ENCODE data around the gene IKZF5. TPM values are rescaled to one million over a fixed set of nuclear protein-coding genes. Genes with fewer than 3 reads are reported as not detected.
A peak's percentile ranks its signal among the peaks of the same experiment; 100 is the strongest.

The IKZF5 gene, protein sequence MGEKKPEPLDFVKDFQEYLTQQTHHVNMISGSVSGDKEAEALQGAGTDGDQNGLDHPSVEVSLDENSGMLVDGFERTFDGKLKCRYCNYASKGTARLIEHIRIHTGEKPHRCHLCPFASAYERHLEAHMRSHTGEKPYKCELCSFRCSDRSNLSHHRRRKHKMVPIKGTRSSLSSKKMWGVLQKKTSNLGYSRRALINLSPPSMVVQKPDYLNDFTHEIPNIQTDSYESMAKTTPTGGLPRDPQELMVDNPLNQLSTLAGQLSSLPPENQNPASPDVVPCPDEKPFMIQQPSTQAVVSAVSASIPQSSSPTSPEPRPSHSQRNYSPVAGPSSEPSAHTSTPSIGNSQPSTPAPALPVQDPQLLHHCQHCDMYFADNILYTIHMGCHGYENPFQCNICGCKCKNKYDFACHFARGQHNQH
- 4.3 TPM for total RNA-seq (2013)
- polyA plus RNA-seq: 10 to 100 TPM in 1 of 3 donors, 1 to 10 TPM in 2; 8.6 to 12.8 (median 9.8) TPM
- 2.8 and 3.8 TPM in 2 replicates for polyA minus RNA-seq
- 14.6 to 42.0 (median 25.7) reads per million in 11 experiments for total RNA-seq

DNA sequence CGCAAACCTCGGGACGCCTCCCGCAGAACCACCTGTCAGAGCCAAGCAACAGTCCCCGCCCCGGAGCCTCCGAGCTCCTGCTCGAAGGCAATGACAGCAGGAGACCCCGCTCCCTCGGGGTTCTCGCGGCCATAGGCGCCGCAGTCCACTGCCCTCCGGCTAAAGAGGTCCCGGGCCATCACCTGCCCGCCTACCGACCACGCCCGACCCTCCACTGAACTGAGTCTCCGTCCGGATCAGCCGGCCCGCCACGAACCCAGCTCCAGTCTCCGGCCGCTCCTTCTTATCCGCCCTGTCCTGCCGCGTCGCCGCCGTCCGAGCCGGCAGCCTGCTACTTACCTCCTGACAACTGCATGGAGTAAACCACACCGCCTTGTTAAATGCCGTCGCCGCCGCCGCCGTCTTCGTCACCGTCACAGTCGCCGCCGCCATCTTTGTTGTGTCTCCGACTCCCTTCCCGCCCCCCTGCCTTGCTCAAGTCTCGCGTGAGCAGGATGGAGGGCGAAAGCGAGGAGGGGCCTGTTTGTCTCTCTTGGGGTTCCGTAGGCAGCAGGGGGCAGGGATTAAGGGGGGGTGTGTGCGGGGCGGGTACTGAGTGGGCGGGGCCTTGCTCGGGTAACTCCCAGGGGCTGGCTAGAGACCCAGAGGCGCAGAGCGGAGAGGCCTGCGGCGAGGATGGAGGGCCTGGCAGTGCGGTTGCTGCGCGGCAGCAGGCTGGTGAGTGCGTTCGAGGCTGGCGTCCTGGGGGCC is at the start of gene IKZF5, which contains the start of gene ACADSB:
Gene IKZF5, minus strand, starts transcription at position 441 of the 750 bp plus-strand sequence. CDS start 10,170 bp downstream, outside the sequence.
Gene ACADSB, plus strand, starts transcription at position 652 of the 750 bp plus-strand sequence. Its CDS starts 24 bp downstream, at position 676.
- H3K79me2 ChIP-seq (ENCODE audit: insufficient read depth, low read length): peaks cover 58% of the 10 kb centered on the region
- peak; percentile 91 to 98 (median 98) for DNase-seq
- WGBS (ENCODE audit: insufficient coverage): under 1% methylated on average over 62 of the region's 68 CpGs
- peaks cover 0 to 3% (median 1%) of the 10 kb centered on the region in 3 donors for H3K27me3 Mint-ChIP-seq (ENCODE audit: low read depth in 3 of 3)
- H3K4me1 Mint-ChIP-seq: peaks cover 28% of the 10 kb centered on the region
- no peaks in the 10 kb centered on the region for H3K27me3 ChIP-seq (ENCODE audit: control insufficient read depth in 2 of 2, insufficient read depth in 2 of 2, low read length in 2 of 2)
- intact Hi-C loops (cut with micrococcal nuclease): loop anchor here (2.0 to 10.0 kb wide), 4 partner anchors 28 to 1084 kb away; partner anchors contain the start of genes BUB3 (in 2 of the 2), PSTK (in 2 of the 2) and ATE1 (in 1 of the 2)
- H4K20me1 ChIP-seq (ENCODE audit: insufficient read depth, low read length): peaks cover 36% of the 10 kb centered on the region
- peak within 1 kb of the TSS; percentile 99 to 100 for H3K4me3 Mint-ChIP-seq
- H3K4me1 ChIP-seq (ENCODE audit: control insufficient read depth in 1 of 2, insufficient read depth in 2 of 2, low read length in 2 of 2): peaks cover 25 to 29% of the 10 kb centered on the region in 2 donors
- peak within 1 kb of the TSS; percentile 96 for H2AFZ ChIP-seq (ENCODE audit: insufficient read depth, low read depth, low read length, poor library complexity, severe bottlenecking)
- TF ChIP-seq, protein P1, sequence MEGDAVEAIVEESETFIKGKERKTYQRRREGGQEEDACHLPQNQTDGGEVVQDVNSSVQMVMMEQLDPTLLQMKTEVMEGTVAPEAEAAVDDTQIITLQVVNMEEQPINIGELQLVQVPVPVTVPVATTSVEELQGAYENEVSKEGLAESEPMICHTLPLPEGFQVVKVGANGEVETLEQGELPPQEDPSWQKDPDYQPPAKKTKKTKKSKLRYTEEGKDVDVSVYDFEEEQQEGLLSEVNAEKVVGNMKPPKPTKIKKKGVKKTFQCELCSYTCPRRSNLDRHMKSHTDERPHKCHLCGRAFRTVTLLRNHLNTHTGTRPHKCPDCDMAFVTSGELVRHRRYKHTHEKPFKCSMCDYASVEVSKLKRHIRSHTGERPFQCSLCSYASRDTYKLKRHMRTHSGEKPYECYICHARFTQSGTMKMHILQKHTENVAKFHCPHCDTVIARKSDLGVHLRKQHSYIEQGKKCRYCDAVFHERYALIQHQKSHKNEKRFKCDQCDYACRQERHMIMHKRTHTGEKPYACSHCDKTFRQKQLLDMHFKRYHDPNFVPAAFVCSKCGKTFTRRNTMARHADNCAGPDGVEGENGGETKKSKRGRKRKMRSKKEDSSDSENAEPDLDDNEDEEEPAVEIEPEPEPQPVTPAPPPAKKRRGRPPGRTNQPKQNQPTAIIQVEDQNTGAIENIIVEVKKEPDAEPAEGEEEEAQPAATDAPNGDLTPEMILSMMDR (IDR thresholded peaks at IDR 0.05): no peak
- H3K36me3 Mint-ChIP-seq: peaks cover 12% of the 10 kb centered on the region in 2 donors
- H3K9me3 ChIP-seq (replicated peaks in 1 of 2; ENCODE audit: control insufficient read depth in 1 of 2, insufficient read depth in 1 of 2, low read length in 2 of 2): no peaks in the 10 kb centered on the region
- H3K4me3 ChIP-seq (replicated peaks in 1 of 3; ENCODE audit: low read depth in 2 of 3, low read length in 3 of 3): peak within 1 kb of the TSS; percentile 86 to 100 (median 93)
- peak within 1 kb of the TSS; percentile 96 for H3K9ac ChIP-seq (ENCODE audit: insufficient read depth, low read length, poor library complexity, severe bottlenecking)
- peak within 1 kb of the TSS; percentile 96 for H3K4me2 ChIP-seq (replicated peaks; ENCODE audit: extremely low read depth, low read length, poor library complexity, severe bottlenecking)
- H3K36me3 ChIP-seq (replicated peaks in 1 of 2; ENCODE audit: control insufficient read depth in 1 of 2, insufficient read depth in 2 of 2, low read length in 2 of 2): no peaks in the 10 kb centered on the region
- peak within 1 kb of the TSS; percentile 96 to 97 for H3K27ac ChIP-seq (ENCODE audit: low read depth in 1 of 2, low read length in 2 of 2)
- H3K9me3 Mint-ChIP-seq: peaks cover 0 to 5% (median 2%) of the 10 kb centered on the region in 7 donors
- H3K27ac Mint-ChIP-seq: peak within 1 kb of the TSS; percentile 99 to 100 (median 100)

DNA sequence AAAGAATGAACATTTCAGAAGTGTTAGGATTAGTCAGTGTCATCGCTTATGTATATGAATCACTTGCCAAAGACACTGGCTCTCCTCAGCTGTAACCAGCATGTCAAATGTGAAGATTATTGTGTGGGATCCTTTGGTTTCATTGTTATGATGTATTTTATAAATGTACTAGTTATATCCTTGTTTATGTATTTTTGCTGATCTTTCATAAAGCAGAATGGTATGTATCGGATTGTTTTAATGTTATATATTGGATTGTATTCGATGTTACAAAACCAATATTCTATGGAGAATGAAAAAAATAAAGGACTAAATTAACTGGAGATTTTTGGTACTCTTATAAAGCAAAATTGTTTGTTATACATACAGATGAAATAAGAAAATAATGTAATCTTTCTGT is 49.4 kb upstream of the IKZF5 start:
- no peaks in the 10 kb centered on the region for H3K27me3 ChIP-seq (ENCODE audit: control insufficient read depth in 2 of 2, insufficient read depth in 2 of 2, low read length in 2 of 2)
- intact Hi-C loops (cut with micrococcal nuclease): no loop called here
- no peak overlapping the region for H3K27ac ChIP-seq (ENCODE audit: low read depth in 1 of 2, low read length in 2 of 2)
- H3K4me1 ChIP-seq (ENCODE audit: control insufficient read depth in 1 of 2, insufficient read depth in 2 of 2, low read length in 2 of 2): no peaks in the 10 kb centered on the region
- no peak overlapping the region for H2AFZ ChIP-seq (ENCODE audit: insufficient read depth, low read depth, low read length, poor library complexity, severe bottlenecking)
- TF ChIP-seq, protein P1 (IDR thresholded peaks at IDR 0.05): no peak
- Mint-ChIP-seq H3K9me3 (peaks cover 0 to 2% (median 0%) of the 10 kb centered on the region in 7 donors), H3K27me3 (ENCODE audit: low read depth in 3 of 3) (peaks cover 0 to 7% (median 4%) of the 10 kb centered on the region in 3 donors), H3K4me3 (no peak overlapping the region), H3K27ac (no peak overlapping the region), H3K36me3 (peaks cover 11 to 15% of the 10 kb centered on the region in 2 donors), H3K4me1 (no peaks in the 10 kb centered on the region)
- H3K4me3 ChIP-seq (replicated peaks in 1 of 3; ENCODE audit: low read depth in 2 of 3, low read length in 3 of 3): no peak overlapping the region
- no peak overlapping the region for H3K9ac ChIP-seq (ENCODE audit: insufficient read depth, low read length, poor library complexity, severe bottlenecking)
- no peaks in the 10 kb centered on the region for H3K9me3 ChIP-seq (replicated peaks in 1 of 2; ENCODE audit: control insufficient read depth in 1 of 2, insufficient read depth in 1 of 2, low read length in 2 of 2)
- no peaks in the 10 kb centered on the region for H3K79me2 ChIP-seq (ENCODE audit: insufficient read depth, low read length)
- H3K4me2 ChIP-seq (replicated peaks; ENCODE audit: extremely low read depth, low read length, poor library complexity, severe bottlenecking): no peak overlapping the region
- H4K20me1 ChIP-seq (ENCODE audit: insufficient read depth, low read length): no peaks in the 10 kb centered on the region
- DNase-seq: no peak
- no CpG with 5 or more reads among the region's 3 CpGs for WGBS (ENCODE audit: insufficient coverage)
- H3K36me3 ChIP-seq (replicated peaks in 1 of 2; ENCODE audit: control insufficient read depth in 1 of 2, insufficient read depth in 2 of 2, low read length in 2 of 2): peaks cover 0 to under 1% of the 10 kb centered on the region in 2 donors
